ENCODE results near the gene SRGAP3. TPM values are rescaled to one million over a fixed set of nuclear protein-coding genes. Genes with fewer than 3 reads are reported as not detected.

Gene SRGAP3
- total RNA-seq, 2 donors from 2014 or later: 2.6 to 12.8 TPM

DNA sequence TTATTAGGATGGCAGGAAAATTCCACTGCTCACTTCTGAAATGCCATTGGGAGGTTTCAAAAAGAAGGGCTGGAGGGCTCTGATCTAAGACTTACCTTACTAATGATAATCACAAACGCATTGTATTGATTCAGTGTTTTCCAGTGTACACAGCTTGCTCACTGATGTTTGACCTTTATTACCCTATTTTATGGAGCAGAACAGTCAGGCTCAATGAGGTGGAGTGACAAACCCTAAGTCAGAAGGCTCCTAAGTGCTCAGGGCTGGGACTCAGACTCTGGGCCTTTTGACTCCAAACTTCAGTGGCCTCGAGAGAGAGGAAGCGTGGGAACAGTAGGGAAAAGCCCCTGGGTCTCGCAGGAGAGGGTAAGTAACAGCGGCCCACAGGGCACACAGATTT lies 265.9 kb downstream of the SRGAP3 start:
- Histone ChIP-seq H3K27ac (no peak overlapping the region), H3K27me3 (replicated peaks; ENCODE audit: insufficient read depth) (no peaks in the 10 kb centered on the region), H3K9me3 (peaks cover 5% of the 10 kb centered on the region), H3K4me3 (no peak overlapping the region), H3K4me1 (ENCODE audit: control insufficient read depth in 1 of 2, low read depth in 2 of 2) (no peaks in the 10 kb centered on the region), H3K36me3 (no peaks in the 10 kb centered on the region)
- DNase-seq (ENCODE audit: low spot score) (no peak), ATAC-seq (ENCODE audit: insufficient number of reproducible peaks, low FRiP score, low read depth) (no peak)
- TF ChIP-seq, protein P1, sequence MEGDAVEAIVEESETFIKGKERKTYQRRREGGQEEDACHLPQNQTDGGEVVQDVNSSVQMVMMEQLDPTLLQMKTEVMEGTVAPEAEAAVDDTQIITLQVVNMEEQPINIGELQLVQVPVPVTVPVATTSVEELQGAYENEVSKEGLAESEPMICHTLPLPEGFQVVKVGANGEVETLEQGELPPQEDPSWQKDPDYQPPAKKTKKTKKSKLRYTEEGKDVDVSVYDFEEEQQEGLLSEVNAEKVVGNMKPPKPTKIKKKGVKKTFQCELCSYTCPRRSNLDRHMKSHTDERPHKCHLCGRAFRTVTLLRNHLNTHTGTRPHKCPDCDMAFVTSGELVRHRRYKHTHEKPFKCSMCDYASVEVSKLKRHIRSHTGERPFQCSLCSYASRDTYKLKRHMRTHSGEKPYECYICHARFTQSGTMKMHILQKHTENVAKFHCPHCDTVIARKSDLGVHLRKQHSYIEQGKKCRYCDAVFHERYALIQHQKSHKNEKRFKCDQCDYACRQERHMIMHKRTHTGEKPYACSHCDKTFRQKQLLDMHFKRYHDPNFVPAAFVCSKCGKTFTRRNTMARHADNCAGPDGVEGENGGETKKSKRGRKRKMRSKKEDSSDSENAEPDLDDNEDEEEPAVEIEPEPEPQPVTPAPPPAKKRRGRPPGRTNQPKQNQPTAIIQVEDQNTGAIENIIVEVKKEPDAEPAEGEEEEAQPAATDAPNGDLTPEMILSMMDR (IDR thresholded peaks at IDR 0.05): no peak

DNA sequence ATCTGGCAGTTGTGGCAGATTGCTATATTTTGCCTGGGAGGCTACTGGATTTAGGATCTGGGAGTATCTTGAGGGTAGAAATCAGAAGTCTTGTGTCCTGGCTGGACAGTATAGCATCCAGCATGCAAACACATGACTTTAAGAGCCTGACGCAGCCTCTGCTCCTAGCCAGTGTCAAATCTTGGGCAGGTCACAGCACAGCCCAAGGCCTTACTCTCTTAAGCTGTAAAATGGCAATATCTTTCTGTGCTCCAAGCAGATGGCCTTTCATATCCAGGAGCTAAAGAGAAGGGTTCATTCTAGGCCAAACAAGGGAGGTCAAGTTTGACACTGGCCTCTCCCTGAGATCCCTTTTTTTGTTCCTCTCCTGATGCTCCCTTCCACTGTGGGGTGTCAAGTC lies 266.4 kb downstream of the SRGAP3 start:
- no peak overlapping the region for H3K4me3 ChIP-seq
- ATAC-seq (ENCODE audit: insufficient number of reproducible peaks, low FRiP score, low read depth) (no peak), DNase-seq (ENCODE audit: low spot score) (no peak)
- no peaks in the 10 kb centered on the region for H3K4me1 ChIP-seq (ENCODE audit: control insufficient read depth in 1 of 2, low read depth in 2 of 2)
- TF ChIP-seq, protein P1 (IDR thresholded peaks at IDR 0.05): no peak
- H3K27ac ChIP-seq: no peak overlapping the region
- H3K9me3 ChIP-seq: peaks cover 5% of the 10 kb centered on the region
- no peaks in the 10 kb centered on the region for H3K36me3 ChIP-seq
- H3K27me3 ChIP-seq (replicated peaks; ENCODE audit: insufficient read depth): no peaks in the 10 kb centered on the region

DNA sequence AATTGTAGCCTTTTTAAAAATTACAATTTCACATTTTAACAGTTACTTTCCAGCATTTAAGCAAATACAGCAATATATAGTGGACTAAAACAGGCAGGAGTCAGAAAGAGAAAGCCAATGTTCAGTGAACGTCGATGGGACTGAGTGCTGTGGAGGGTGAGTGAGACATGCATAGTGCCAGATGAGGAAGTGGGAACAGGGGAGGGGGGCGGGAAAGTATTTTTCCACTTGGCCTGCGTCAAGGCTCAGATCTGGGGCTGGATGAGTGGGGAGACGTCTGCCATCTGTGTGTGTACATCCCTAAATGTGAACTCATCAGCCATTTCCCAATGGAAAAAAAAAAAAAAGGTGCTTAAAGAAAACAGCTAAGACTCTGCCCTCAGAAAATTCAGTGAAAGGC lies 266.9 kb downstream of the SRGAP3 start:
- TF ChIP-seq, protein P1 (IDR thresholded peaks at IDR 0.05): no peak
- Histone ChIP-seq H3K4me3 (no peak overlapping the region), H3K36me3 (no peaks in the 10 kb centered on the region), H3K9me3 (peaks cover 5% of the 10 kb centered on the region), H3K27me3 (replicated peaks; ENCODE audit: insufficient read depth) (no peaks in the 10 kb centered on the region), H3K27ac (no peak overlapping the region), H3K4me1 (ENCODE audit: control insufficient read depth in 1 of 2, low read depth in 2 of 2) (no peaks in the 10 kb centered on the region)
- DNase-seq (ENCODE audit: low spot score) (no peak), ATAC-seq (ENCODE audit: insufficient number of reproducible peaks, low FRiP score, low read depth) (no peak)

DNA sequence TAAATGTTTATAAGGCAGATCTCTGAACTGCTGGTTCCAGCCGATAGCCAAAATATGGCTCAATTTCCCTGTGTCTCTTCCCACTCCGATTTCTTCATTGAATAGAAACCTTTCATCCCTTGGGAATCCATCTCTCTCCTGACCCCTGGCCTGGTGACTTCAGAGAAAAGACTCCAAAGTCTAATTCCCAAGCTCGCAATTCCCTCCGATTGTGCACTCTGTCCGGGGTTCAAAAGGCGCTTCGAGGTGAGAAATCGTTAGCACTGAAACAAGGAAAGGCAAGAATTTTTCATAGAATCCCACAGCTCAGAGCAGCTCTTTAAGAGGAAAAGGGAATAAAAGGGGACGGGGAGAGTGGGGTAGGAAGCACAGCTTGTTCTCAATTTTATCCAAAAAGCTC lies 267.7 kb downstream of the SRGAP3 start:
- no peak overlapping the region for H3K4me3 ChIP-seq
- ATAC-seq (ENCODE audit: insufficient number of reproducible peaks, low FRiP score, low read depth): no peak
- H3K27me3 ChIP-seq (replicated peaks; ENCODE audit: insufficient read depth): no peaks in the 10 kb centered on the region
- H3K9me3 ChIP-seq: peaks cover 5% of the 10 kb centered on the region
- H3K36me3 ChIP-seq: no peaks in the 10 kb centered on the region
- no peak overlapping the region for H3K27ac ChIP-seq
- no peaks in the 10 kb centered on the region for H3K4me1 ChIP-seq (ENCODE audit: control insufficient read depth in 1 of 2, low read depth in 2 of 2)
- TF ChIP-seq, protein P1 (IDR thresholded peaks at IDR 0.05): no peak
- no peak for DNase-seq (ENCODE audit: low spot score)

DNA sequence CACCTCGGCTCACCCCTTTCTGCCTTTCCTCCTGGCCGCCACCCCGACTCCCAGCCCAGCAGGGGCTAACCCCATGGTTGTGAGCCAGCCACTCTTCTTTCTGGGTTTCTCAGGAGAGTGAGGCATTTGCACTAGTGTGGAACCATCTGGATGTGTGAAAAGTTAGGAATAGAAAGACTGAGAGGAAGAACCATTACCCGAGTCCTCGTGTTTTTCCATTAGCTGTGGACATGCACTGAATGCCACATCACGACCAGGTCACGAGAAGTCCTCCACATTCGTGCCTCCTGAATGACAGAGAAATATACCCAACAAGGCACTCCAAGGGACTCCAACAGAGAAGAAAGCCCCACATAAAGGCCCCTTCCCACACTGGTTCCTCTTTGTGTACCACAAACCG lies 268.1 kb downstream of the SRGAP3 start:
- no peak for DNase-seq (ENCODE audit: low spot score)
- H3K36me3 ChIP-seq: no peaks in the 10 kb centered on the region
- H3K4me3 ChIP-seq: no peak overlapping the region
- no peak overlapping the region for H3K27ac ChIP-seq
- H3K4me1 ChIP-seq (ENCODE audit: control insufficient read depth in 1 of 2, low read depth in 2 of 2): no peaks in the 10 kb centered on the region
- peaks cover 5% of the 10 kb centered on the region for H3K9me3 ChIP-seq
- TF ChIP-seq, protein P1 (IDR thresholded peaks at IDR 0.05): no peak
- no peaks in the 10 kb centered on the region for H3K27me3 ChIP-seq (replicated peaks; ENCODE audit: insufficient read depth)
- ATAC-seq (ENCODE audit: insufficient number of reproducible peaks, low FRiP score, low read depth): no peak

Measured in thoracic aorta (tissue), 2 donors.